Right lobe of liver (tissue), 6 donors: ENCODE measurements around the gene APOBEC3H. TPM values are rescaled to one million over a fixed set of nuclear protein-coding genes. Genes with fewer than 3 reads are reported as not detected.

Experiments used
- ATAC-seq, 4 donors: fragments of 200-7000 bp; cut with Tn5 transposase; one replicate each; pipeline ENCODE4 v1.9.1; 2020; ENCODE audit warnings: mild to moderate bottlenecking in 4 of 4, moderate library complexity in 4 of 4
- DNase-seq, 3 donors: peaks; one replicate each; pipeline ENCODE4 v3.0.0-alpha.2; 2020
- H3K27ac ChIP-seq, 3 donors: fragments of 200-600 bp; one replicate each; pipeline ENCODE4 v1.8.0; 2022
- H3K27me3 ChIP-seq, 2 donors: fragments of 200-600 bp; one replicate each; pipeline ENCODE4 v1.8.0; 2022
- H3K36me3 ChIP-seq, 4 donors: fragments of 200-600 bp; sonication (generic) in 1 of 4; one replicate each; pipeline versions ENCODE4 v1.5.1 to v1.8.0; 2017 to 2022; ENCODE audit warnings: control low read depth in 1 of 4
- H3K4me1 ChIP-seq, 4 donors: fragments of 200-600 bp; sonication (generic) in 1 of 4; one replicate each; pipeline versions ENCODE4 v1.5.1 to v1.8.0; 2017 to 2022; ENCODE audit warnings: control low read depth in 1 of 4
- H3K4me3 ChIP-seq, 3 donors: fragments of 200-600 bp; one replicate each; pipeline ENCODE4 v1.8.0; 2022
- H3K9me3 ChIP-seq, 4 donors: fragments of 200-600 bp; sonication (generic) in 1 of 4; one replicate each; pipeline versions ENCODE4 v1.5.1 to v1.8.0; 2017 to 2022; ENCODE audit warnings: control low read depth in 1 of 4
- POLR2A ChIP-seq: fragments of 450-650 bp; IDR thresholded peaks from one replicate; pipeline ENCODE4 v1.6.1; 2017; ENCODE audit warnings: antibody characterized with exemption, mild to moderate bottlenecking
- WGBS: methylation state at CpG from one replicate; pipeline ENCODE4 v1.1.6; 2018; ENCODE audit warnings: low coverage, low lambda C conversion rate; ENCODE audit not compliant: insufficient coverage; ENCODE audit errors: missing lambda C conversion rate; 5-methylcytosine and 5-hydroxymethylcytosine counted together
- intact Hi-C, 2 donors: fragments of 100-400 bp; cut with DNase I; formaldehyde crosslinking; loops; one replicate each; pipeline versions ENCODE4 v1.11.2 to v1.14.1; 2022
- total RNA-seq, 6 experiments: library from RNA; depleted of rRNA in 2 of 6; stranded (reverse); fragments of >200 nt in 2 of 6; fragmentation: NEBNext Ultra II Directional in 3 of 6; extraction: Animal tissue kit (Norgen Biotek cat#: 25700) in 3 of 6; gene quantifications; one replicate each; pipeline versions ENCODE4 v1.1.0 to v1.2.4, GENCODE V29; 2016 to 2023
- TF ChIP-seq, protein P1 (sequence below), 4 donors: fragments of 200-600 bp in 3 of 4; fragments of 450-650 bp in 1 of 4; IDR thresholded peaks; one replicate each; pipeline versions ENCODE4 v1.5.1 to v1.8.0; 2016 to 2022; ENCODE audit warnings: antibody characterized with exemption in 4 of 4, mild to moderate bottlenecking in 2 of 4
- donor health status: DM: no; HTN: yes; CAD: no.
- donor health status: DM: no; HTN: no; CAD: no.
- donor health status: DM: no; HTN: no; CAD: no.
- donor health status: DM: no; HTN: yes; CAD: no.
- donor health status: DM: no; HTN: yes; CAD: no.

The APOBEC3H gene
- total RNA-seq, 6 experiments from 2014 or later, result 0.31 TPM; not detected in 5

- Histone ChIP-seq H3K4me1 (no peaks in the 10 kb centered on the region), H3K36me3 (no peaks in the 10 kb centered on the region), H3K27ac (no peak overlapping the region), H3K9me3 (no peaks in the 10 kb centered on the region), H3K27me3 (no peaks in the 10 kb centered on the region), H3K4me3 (no peak overlapping the region)
- ATAC-seq (no peak), DNase-seq (no peak)
- TF ChIP-seq, protein P1, sequence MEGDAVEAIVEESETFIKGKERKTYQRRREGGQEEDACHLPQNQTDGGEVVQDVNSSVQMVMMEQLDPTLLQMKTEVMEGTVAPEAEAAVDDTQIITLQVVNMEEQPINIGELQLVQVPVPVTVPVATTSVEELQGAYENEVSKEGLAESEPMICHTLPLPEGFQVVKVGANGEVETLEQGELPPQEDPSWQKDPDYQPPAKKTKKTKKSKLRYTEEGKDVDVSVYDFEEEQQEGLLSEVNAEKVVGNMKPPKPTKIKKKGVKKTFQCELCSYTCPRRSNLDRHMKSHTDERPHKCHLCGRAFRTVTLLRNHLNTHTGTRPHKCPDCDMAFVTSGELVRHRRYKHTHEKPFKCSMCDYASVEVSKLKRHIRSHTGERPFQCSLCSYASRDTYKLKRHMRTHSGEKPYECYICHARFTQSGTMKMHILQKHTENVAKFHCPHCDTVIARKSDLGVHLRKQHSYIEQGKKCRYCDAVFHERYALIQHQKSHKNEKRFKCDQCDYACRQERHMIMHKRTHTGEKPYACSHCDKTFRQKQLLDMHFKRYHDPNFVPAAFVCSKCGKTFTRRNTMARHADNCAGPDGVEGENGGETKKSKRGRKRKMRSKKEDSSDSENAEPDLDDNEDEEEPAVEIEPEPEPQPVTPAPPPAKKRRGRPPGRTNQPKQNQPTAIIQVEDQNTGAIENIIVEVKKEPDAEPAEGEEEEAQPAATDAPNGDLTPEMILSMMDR (IDR thresholded peaks at IDR 0.05), result no peak
- no peak for TF ChIP-seq POLR2A
- intact Hi-C loops, result no loop called here
- WGBS, result 63% methylated on average over 8 of the region's 9 CpGs
These were observed 19.1 kb downstream of the APOBEC3H start for GRCh38 chr22:39115977-39116621.

DNA sequence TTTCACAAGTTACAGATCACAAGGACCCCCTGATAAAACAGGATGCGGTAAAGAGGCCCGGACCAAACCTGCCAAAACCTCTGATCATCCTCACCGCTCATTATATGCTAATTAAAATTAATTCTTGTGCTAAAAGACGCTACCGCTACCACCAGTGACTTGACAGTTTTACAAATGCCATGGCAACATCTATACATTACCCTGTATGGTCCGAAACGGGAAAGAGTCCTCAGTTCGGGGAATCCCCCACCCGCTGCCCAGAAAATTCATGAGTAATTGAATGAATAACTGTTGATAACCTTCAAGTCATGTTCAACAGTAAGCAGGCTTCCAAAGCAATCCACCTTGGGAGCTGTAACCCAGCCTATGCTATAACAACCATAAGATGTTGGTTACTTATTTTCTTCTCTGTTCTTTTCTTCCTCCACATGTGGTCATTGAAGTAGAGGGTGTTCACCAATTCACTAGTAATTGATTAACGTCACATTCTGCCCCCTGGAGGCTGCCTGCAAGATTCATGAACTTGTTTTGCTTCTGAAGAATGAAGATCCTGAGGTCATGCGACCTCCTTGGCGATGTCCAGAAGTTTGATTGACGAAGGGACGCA lies 20.6 kb downstream of the APOBEC3H start:
- peak in 2 of 3 donors; percentile 54 to 56 for DNase-seq

GRCh38 chr22:39120983-39121382 lies 23.9 kb downstream of the APOBEC3H start:
- DNase-seq (no peak), ATAC-seq (no peak)
- WGBS, result 70% methylated on average over 4 of the region's 4 CpGs
- Histone ChIP-seq H3K4me1 (no peaks in the 10 kb centered on the region), H3K4me3 (no peak overlapping the region), H3K9me3 (no peaks in the 10 kb centered on the region), H3K27ac (no peak overlapping the region), H3K27me3 (no peaks in the 10 kb centered on the region), H3K36me3 (no peaks in the 10 kb centered on the region)
- TF ChIP-seq, protein P1 (IDR thresholded peaks at IDR 0.05), result no peak
- no peak for TF ChIP-seq POLR2A
- intact Hi-C loops, result loop anchor here (5.0 to 10.0 kb wide), 2 partner anchors 114 to 256 kb away; no protein-coding TSS in a partner anchor

More for the DNA sequence above, 20.6 kb downstream of the APOBEC3H start:
- no peaks in the 10 kb centered on the region for H3K27me3 ChIP-seq
- no peak overlapping the region for H3K4me3 ChIP-seq
- whole genome bisulfite sequencing, result 33% methylated on average over 14 of the region's 14 CpGs
- no peaks in the 10 kb centered on the region for H3K9me3 ChIP-seq
- no peak overlapping the region for H3K27ac ChIP-seq
- H3K4me1 ChIP-seq, result no peaks in the 10 kb centered on the region
- TF ChIP-seq, protein P1 (IDR thresholded peaks at IDR 0.05), result peak; percentile 49 to 63 (median 55)
- TF ChIP-seq POLR2A, result no peak
- intact Hi-C loops, result no loop called here
- ATAC-seq, result peak; percentile 72 to 86 (median 74)
- no peaks in the 10 kb centered on the region for H3K36me3 ChIP-seq

DNA sequence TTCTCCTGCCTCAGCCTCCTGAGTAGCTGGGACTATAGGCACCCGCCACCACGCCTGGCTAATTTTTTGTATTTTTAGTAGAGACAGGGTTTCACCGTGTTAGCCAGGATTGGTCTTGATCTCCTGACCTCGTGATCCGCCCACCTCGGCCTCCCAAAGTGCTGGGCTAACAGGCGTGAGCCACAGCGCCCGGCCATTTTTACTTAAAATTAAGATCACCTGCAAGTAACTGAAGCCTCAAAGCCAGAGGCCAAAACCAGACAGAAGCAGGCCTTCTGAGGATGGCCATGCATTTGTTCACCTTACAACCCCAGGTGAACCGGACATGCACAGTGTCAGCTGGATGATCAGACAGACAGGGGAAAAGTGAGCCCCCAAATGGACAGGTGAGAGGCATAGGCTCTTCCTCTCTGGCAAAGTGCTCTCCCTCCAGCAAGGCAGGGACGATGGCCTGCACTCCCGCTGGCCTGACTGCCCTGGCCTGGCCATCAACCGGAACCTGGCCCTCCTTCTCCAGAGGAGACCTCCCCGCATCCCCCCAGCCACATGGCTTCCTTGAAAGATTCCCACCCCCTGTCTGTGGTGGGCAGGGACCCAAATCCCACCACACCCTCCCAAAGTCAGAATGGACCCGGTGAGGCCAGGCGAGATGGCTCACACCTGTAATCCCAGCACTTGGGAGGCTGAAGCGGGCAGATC lies 25.9 kb downstream of the APOBEC3H start:
- intact Hi-C loops, result loop anchor here (5.0 to 10.0 kb wide), 2 partner anchors 116 to 258 kb away; no protein-coding TSS in a partner anchor
- no peaks in the 10 kb centered on the region for H3K4me1 ChIP-seq
- H3K27me3 ChIP-seq, result no peaks in the 10 kb centered on the region
- ATAC-seq, result no peak
- no peak overlapping the region for H3K4me3 ChIP-seq
- H3K36me3 ChIP-seq, result no peaks in the 10 kb centered on the region
- no peaks in the 10 kb centered on the region for H3K9me3 ChIP-seq
- TF ChIP-seq POLR2A, result no peak
- TF ChIP-seq, protein P1 (IDR thresholded peaks at IDR 0.05), result no peak
- peak in 1 of 3 donors; percentile 39 for DNase-seq
- WGBS, result 50% methylated on average over 2 of the region's 17 CpGs
- no peak overlapping the region for H3K27ac ChIP-seq
